Progenitor cell of endocrine pancreas (in vitro differentiated cells): ENCODE measurements around the gene ST14. TPM values are rescaled to one million over a fixed set of nuclear protein-coding genes. Genes with fewer than 3 reads are reported as not detected.
A peak's percentile ranks its signal among the peaks of the same experiment; 100 is the strongest.

ENCODE experiments used
- DNase-seq: peaks from one replicate; pipeline ENCODE4 v3.0.0; 2021; ENCODE audit warnings: low spot score; ENCODE audit not compliant: unreplicated experiment
- H3K27ac Mint-ChIP-seq: 2 replicates; pipeline ENCODE4 v1.8.0; 2021; ENCODE audit warnings: mild to moderate bottlenecking, moderate library complexity, mixed read lengths
- H3K27me3 Mint-ChIP-seq: 2 replicates; pipeline ENCODE4 v1.8.0; 2021; ENCODE audit warnings: mixed read lengths
- H3K36me3 Mint-ChIP-seq: 2 replicates; pipeline ENCODE4 v1.8.0; 2022; ENCODE audit warnings: mixed read lengths; ENCODE audit not compliant: insufficient read depth
- H3K4me1 Mint-ChIP-seq: 2 replicates; pipeline ENCODE4 v1.8.0; 2021; ENCODE audit warnings: low read depth, mixed read lengths
- H3K4me3 Mint-ChIP-seq: 2 replicates; pipeline ENCODE4 v1.8.0; 2021; ENCODE audit warnings: low read depth, mild to moderate bottlenecking, moderate library complexity, mixed read lengths
- H3K9me3 Mint-ChIP-seq: 2 replicates; pipeline ENCODE4 v1.8.0; 2021; ENCODE audit warnings: low read depth, mixed read lengths
- total RNA-seq: library from RNA; stranded (reverse); gene quantifications from 2 replicates; pipeline ENCODE4 v1.2.1, GENCODE V29; 2021
- TF ChIP-seq, protein P1 (sequence below): fragments of 200-600 bp; sonication (generic); IDR thresholded peaks from one replicate; pipeline ENCODE4 v1.5.0; 2021; ENCODE audit warnings: antibody characterized with exemption, mild to moderate bottlenecking; ENCODE audit not compliant: unreplicated experiment

ST14 gene
- total RNA-seq, 1 donor from 2014 or later, result 94.9 TPM

- H3K4me1 Mint-ChIP-seq, result peaks cover 2% of the 10 kb centered on the region
These were observed 32.1 kb upstream of the ST14 start for GRCh38 chr11:130127509-130127908.

DNA sequence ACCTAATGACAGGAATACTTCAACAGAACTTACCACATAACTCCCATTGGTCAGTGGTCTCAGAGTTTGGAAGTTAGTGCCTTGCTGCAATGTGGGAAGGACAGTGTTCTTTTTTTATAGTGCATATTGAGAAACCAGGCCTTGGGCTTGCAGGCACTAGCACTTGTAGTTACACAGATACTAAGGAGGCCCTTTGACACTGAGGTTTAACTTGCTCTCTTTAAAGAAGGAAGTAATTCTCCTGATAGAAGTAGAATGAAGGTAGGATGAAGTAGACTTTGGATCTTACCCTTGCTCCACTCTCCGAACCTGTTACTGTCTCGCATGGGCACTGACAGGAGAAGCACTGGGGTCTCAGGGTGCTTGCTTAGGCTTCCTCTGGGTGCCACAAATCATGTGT is 31.0 kb upstream of the ST14 start:
- Mint-ChIP-seq H3K27me3 (no peaks in the 10 kb centered on the region), H3K4me3 (no peak overlapping the region), H3K27ac (no peak overlapping the region), H3K36me3 (peaks cover 31% of the 10 kb centered on the region), H3K9me3 (no peaks in the 10 kb centered on the region), H3K4me1 (peaks cover 2% of the 10 kb centered on the region)
- DNase-seq, result no peak
- TF ChIP-seq, protein P1, sequence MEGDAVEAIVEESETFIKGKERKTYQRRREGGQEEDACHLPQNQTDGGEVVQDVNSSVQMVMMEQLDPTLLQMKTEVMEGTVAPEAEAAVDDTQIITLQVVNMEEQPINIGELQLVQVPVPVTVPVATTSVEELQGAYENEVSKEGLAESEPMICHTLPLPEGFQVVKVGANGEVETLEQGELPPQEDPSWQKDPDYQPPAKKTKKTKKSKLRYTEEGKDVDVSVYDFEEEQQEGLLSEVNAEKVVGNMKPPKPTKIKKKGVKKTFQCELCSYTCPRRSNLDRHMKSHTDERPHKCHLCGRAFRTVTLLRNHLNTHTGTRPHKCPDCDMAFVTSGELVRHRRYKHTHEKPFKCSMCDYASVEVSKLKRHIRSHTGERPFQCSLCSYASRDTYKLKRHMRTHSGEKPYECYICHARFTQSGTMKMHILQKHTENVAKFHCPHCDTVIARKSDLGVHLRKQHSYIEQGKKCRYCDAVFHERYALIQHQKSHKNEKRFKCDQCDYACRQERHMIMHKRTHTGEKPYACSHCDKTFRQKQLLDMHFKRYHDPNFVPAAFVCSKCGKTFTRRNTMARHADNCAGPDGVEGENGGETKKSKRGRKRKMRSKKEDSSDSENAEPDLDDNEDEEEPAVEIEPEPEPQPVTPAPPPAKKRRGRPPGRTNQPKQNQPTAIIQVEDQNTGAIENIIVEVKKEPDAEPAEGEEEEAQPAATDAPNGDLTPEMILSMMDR, result no peak

More at GRCh38 chr11:130127509-130127908, 32.1 kb upstream of the ST14 start:
- Mint-ChIP-seq H3K27me3 (no peaks in the 10 kb centered on the region), H3K4me3 (no peak overlapping the region), H3K9me3 (no peaks in the 10 kb centered on the region), H3K36me3 (peaks cover 34% of the 10 kb centered on the region), H3K27ac (peak overlapping the region; percentile 74)
- no peak for DNase-seq
- TF ChIP-seq, protein P1, result no peak

GRCh38 chr11:130129922-130130321 is 29.7 kb upstream of the ST14 start:
- H3K27ac Mint-ChIP-seq, result no peak overlapping the region
- TF ChIP-seq, protein P1, result no peak
- H3K27me3 Mint-ChIP-seq, result no peaks in the 10 kb centered on the region
- H3K9me3 Mint-ChIP-seq, result no peaks in the 10 kb centered on the region
- no peak overlapping the region for H3K4me3 Mint-ChIP-seq
- H3K4me1 Mint-ChIP-seq, result peaks cover 2% of the 10 kb centered on the region
- peaks cover 32% of the 10 kb centered on the region for H3K36me3 Mint-ChIP-seq
- no peak for DNase-seq

DNA sequence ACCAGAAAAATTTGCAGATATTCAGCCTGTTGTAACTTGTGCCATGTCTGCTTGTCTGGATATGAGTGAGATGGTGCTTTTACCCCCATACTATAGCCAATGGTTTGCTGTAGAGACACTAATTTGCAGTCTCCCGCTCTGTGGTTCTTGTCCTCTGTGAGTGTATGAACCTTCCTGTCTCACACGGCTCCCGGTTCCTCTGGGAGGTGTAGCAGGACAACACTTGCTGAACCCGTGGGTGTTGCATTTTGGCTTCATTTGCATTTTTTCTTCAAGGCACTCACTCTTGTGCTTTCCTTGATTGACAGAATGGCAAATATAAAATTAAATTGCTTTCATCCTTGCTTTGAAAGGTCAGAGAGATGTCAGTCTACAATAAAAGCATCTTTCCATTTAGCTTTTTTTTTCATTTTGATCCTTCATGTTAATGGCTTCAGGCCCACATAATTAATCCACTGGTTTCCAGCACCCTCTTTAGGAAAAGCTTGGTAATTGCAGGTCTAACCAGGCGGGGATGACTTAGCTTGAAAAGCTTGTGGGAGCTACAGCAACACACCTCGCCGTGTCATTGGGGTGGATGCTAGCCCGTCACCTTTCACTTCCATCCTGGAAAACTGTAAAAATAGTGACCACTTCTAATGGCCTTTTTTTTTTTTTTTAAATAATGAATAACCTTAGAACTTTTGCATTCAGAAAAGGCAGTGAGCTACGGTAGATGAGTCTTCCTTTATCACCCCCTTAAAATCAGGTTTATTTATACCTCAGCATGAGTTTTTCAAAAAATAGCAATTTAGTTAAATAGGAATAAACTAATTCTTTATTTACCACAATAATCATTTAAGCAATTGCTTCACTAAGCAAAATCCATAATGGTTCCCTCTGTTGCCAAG is 27.4 kb upstream of the ST14 start:
- Mint-ChIP-seq H3K36me3 (peaks cover 37% of the 10 kb centered on the region), H3K27me3 (no peaks in the 10 kb centered on the region), H3K27ac (no peak overlapping the region), H3K4me1 (peaks cover 1% of the 10 kb centered on the region), H3K9me3 (no peaks in the 10 kb centered on the region), H3K4me3 (no peak overlapping the region)
- DNase-seq, result no peak
- TF ChIP-seq, protein P1, result peak; percentile 78

- H3K27me3 Mint-ChIP-seq, result no peaks in the 10 kb centered on the region
- H3K4me3 Mint-ChIP-seq, result no peak overlapping the region
- no peaks in the 10 kb centered on the region for H3K4me1 Mint-ChIP-seq
- TF ChIP-seq, protein P1, result no peak
- no peak overlapping the region for H3K27ac Mint-ChIP-seq
- no peaks in the 10 kb centered on the region for H3K9me3 Mint-ChIP-seq
- DNase-seq, result no peak
- H3K36me3 Mint-ChIP-seq, result peaks cover 48% of the 10 kb centered on the region
These were observed 25.9 kb upstream of the ST14 start for GRCh38 chr11:130133716-130134115.
